Kidney tubule cell (primary cell): ENCODE results near the gene DCAF7.

Source experiments
- DNase-seq: peaks from one replicate; pipeline ENCODE4 v3.0.0-alpha.2; 2018; ENCODE audit warnings: low spot score

The DCAF7 gene

GRCh38 chr17:63544467-63545301, 5.6 kb upstream of the DCAF7 start:
- DNase-seq = no peak

DNA sequence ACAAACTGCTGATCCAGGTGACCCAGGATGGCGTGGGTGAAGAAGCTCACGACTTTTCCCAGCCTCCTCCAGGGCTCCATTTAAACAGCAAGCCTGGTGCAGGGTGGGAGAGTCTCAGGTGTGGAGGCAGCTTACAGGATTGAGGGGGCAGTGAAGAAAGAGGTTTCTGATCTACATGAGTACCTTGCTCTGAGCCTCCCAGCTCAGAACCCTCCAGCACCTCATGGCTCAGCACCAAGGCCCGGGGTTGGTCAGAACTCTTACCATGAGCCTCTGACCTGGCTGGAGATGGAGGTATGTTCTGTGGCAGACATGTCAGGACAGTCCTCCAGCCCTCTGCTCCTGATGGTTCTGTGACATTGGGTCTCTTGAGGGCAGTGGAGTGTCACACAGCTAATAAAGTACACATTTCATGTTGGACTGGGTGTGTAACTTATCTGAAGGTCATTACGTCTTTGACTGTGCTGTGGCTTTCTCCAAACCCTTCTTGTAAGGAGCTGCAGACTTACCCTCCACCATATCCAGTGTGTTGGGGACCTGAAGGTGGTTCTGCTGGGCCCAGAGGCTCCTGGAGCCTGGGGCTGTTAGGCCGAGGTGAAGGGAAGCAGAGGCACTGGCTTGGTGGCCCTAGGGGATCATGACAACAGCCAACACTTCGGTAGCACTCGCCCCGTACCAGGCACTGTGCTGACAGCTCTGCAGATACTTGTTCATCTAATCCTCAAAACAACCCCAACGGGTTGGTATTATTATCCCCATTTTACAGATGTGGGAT, 3.8 kb upstream of the DCAF7 start:
- DNase-seq = no peak

DNA sequence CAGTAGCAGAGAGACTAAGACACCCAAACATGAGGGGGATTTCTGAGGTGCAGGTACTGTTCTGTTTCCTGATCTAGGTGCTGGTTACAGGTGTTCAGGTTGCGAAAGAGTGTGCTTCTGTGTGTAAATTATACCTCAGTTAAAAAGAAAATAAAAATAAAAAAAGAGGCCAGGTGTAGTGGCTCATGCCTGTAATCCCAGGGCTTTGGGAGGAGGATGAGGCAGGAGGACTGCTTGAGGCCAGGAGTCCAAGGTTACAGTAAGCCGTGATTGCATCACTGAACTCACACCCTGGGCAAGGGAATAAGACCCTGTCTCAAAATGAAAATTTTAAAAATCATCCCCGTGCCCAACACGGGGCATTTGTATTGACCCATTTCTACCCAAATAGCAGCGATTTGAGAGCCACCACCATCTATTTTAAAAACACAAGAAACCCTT, 3.2 kb upstream of the DCAF7 start:
- no peak for DNase-seq

GRCh38 chr17:63549289-63549945, 860 bp upstream of the DCAF7 start:
- DNase-seq = no peak

DNA sequence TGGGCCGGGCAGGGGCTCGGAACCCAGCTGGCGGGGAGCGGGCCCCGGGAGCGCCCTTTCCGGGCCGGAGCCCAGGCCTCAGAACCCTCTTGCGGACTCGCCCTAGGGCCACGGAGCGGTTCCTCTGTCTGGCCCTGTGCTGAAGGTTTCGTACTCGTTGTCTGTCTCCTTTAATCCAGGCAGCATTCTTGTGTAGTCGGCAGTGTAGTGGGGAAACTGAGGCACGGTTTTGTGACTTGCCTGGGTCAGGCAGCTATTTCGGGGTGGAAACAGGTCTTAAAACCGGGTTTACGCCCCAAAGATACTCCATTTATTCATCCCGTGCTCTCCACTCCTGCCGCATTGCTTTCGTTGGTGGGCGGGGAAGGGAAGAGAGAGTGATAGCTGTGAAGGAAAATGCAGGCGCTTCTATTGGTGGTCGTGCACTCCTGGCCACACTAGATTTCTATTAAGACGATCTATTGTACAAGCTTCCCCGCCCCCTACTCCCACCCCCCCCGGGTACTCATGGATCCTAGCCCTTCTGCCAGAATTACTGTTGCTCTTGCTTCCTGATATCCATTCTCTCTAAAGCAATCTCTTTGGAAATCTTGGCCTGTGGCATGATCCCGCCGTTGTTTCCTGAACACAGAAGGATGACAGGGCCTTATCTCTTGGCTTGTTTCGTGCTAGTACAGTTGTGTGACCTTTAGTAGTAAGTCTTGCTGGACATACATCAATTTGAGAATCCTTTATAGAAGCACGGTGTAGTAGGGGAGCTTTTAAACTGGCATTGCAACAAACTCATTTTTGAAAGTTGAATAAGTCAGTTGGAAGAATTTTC, 751 bp downstream of the DCAF7 start:
- DNase-seq = peak; percentile 38

GRCh38 chr17:63552211-63552610, 1.9 kb downstream of the DCAF7 start:
- no peak for DNase-seq

DNA sequence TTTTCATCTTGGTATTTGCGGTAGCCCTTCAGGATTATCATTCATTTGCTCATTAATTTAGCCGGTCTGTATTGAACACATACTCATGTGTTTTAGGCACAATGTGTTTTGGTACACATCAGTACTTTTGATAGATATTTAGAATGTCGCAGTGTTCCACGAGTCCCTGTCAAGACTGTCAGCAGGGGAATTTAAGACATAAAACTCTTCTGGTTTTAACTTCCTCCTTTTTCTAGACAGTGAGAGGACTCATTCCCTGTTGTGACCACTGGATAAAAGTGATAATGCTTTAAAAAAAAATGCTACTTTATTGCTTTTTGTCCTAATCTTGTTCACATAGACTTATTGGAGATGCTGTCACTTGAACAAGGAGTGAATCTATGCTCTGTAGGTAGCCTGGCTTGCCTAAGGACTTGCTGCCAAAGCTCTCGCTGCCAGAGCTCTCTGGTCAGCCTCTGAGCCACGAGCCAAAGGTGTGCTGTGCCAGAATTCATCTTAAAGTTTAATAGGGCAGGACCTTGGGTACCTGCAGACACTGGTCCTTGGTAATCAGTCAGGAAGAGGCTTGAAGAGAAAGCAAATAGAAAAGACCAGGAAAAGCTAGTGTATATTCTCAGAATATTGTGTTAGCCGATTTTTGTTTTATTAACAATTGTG, 5.4 kb downstream of the DCAF7 start:
- no peak for DNase-seq

- DNase-seq = no peak
These were observed 7.1 kb downstream of the DCAF7 start for GRCh38 chr17:63557416-63557815.

DNA sequence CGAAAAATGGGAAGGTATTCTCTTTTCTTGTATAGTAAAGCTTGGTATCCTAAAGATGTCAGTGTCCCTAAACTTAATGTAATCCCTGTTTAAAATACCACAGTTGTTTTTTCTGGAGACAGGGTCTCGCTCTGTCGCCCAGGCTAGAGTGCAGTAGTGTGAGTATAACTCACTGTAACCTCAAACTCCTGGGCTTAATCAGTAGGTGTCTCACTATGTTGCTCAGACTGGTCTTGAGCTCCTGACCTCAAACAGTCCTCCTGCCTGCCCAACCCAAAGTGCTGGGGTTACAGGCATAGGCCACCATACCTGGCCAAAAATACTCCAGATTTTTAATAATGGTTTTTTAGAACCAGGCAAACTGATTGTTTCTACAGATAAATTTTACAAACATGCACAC, 8.2 kb downstream of the DCAF7 start:
- peak; percentile 42 for DNase-seq

DNA sequence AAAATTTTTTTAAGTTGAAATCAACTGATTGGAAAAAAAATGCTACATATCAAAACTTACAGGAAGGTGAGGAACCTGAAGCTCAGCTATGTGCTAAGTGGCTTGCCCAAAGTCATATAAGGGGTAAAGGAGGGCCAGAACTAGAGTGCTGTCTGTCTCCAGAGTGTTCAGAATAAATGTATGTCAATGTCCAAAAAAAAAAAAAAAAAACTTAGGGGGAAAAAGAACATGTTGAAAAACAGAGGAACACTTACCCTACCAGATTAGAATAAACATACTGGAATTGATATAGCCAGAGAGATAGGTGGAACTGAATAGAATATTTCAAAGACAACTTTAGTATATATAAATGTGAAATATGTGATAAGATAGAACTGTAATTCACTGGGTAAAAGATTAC, 11.5 kb downstream of the DCAF7 start:
- no peak for DNase-seq

DNA sequence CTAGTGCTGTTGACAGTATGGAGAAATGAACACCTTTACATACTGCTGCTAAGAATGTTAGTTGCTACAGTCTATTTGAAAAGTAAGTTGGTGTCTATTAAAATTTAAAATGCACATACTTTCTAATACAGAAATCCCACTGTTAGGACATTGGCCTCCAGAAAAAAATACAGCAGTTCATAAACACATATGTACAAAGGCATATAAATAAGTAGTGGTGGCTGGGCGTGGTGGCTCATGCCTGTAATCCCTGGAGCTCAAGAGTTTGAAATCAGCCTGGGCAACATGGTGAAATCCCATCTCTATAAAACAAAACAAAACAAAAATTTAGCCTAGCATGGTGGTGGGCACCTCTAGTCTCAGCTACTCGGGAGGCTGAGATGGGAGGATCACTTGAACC, 13.1 kb downstream of the DCAF7 start:
- no peak for DNase-seq

- no peak for DNase-seq
These were observed 14.3 kb downstream of the DCAF7 start for GRCh38 chr17:63564562-63564961.

DNA sequence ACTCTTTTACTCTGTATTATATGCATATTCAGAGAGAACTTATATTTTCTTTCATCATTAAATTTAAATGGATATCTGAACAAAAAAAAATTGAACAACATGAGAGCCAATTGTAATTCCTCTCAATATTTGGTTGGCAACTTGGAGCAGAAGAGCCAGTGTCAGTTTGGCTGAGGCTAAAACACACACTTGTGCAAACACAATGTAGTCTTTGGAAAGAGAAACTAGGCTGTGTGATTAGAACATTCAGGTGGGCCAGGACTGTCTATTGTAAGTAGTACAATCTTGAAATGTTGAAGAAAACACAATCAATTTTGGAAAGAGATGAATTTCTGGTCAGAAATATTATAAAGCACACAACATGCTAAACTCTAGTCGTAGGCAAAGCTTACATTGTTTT, 17.0 kb downstream of the DCAF7 start:
- no peak for DNase-seq

- no peak for DNase-seq
These were observed 18.3 kb downstream of the DCAF7 start for GRCh38 chr17:63568563-63568962.

- peak; percentile 52 for DNase-seq
These were observed 21.5 kb downstream of the DCAF7 start for GRCh38 chr17:63571632-63572310.

- no peak for DNase-seq
These were observed 23.4 kb downstream of the DCAF7 start for GRCh38 chr17:63573634-63574033.

GRCh38 chr17:63578027-63578768, 27.9 kb downstream of the DCAF7 start:
- no peak for DNase-seq

- no peak for DNase-seq
These were observed 28.5 kb downstream of the DCAF7 start for GRCh38 chr17:63578769-63579111.

DNA sequence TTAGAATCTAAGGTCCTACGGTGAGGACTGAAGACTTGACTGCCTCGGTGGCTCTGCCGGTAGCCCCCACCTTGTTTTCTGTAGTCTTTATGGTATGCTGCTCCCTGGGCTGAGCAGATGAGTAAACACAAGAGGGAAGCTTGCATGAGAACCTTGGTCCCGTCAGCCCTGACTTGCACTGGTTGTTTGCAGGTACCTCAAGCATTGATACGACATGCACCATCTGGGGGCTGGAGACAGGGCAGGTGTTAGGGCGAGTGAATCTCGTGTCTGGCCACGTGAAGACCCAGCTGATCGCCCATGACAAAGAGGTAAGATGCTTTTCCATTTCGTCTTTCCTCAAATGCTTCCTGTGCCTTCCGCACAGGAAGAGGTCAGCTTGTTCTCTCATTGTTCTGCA, 29.4 kb downstream of the DCAF7 start:
- DNase-seq = peak; percentile 14

DNA sequence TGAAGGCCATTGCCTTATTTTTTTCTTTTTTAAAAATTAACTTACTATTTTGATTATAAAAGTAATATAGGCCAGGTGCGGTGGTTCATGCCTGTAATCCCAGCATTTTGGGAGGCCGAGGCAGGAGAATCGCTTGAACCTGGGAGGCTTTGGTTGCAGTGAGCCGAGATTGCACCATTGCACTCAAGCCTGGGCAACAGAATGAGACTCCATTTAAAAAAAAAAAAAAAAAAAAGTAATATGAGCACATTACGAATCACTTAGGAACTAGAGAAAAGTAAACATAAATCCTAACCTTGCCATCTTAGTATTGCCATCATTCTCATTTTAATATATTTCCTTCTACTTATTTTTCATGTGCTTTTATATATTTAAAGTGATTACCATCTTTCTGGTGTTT, 37.5 kb downstream of the DCAF7 start:
- DNase-seq = no peak
